Caki2 (cell line): ENCODE results near the gene RBX1. TPM values are rescaled to one million over a fixed set of nuclear protein-coding genes. Genes with fewer than 3 reads are reported as not detected.
"Not testable (repeated sequence)": the region's sequence is repeated elsewhere in the genome, so short reads cannot be mapped to it uniquely, and the experiment has no call there.

ENCODE experiments used
- DNase-seq: peaks from one replicate; pipeline ENCODE4 v3.0.0-alpha.2; 2015; ENCODE audit warnings: low read depth
- in situ Hi-C: cut with HindIII; loops from 2 replicates; pipeline ENCODE4 v1.10.0; 2016; ENCODE audit warnings: low sequenced_read_pairs, low pct_unique_long_range_greater_than_20kb, mixed read lengths
- total RNA-seq: library from RNA; depleted of rRNA; stranded (reverse); fragments of >200 nt; shearing (Covaris generic); gene quantifications from 2 replicates; pipeline ENCODE4 v1.2.3, GENCODE V29; 2014; ENCODE audit warnings: low replicate concordance; rRNA removed

Gene RBX1
- total RNA-seq = 76.9 and 79.4 TPM in 2 replicates

- DNase-seq = peak; percentile 98
- in situ Hi-C loops = no loop called here
Measured at GRCh38 chr22:40950962-40951794, at the start of gene RBX1. Gene RBX1, plus strand, starts transcription at chr22:40951378. Its CDS starts 21 bp downstream, at chr22:40951399.

DNA sequence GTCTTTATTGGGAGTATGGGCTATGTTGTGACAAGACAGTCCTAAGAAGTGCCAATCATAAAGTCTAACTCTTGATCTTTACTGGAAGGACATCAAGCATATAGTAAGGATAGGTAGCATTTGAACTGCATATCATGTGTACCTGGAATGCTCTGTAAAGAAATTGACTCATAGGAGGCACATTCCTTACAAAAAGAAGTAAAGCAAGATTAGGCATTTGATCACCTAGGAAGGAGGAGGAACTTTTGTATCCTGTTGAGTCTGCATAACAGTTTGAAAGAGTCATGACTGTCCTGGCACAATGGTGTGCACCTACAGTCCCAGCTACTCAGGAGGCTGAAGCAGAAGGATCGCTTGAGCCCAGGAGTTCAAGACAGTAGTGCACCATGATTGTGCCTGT lies 47.1 kb upstream of the RBX1 start:
- in situ Hi-C loops = no loop called here
- DNase-seq = no peak

- no peak for DNase-seq
- in situ Hi-C loops = no loop called here
Measured at GRCh38 chr22:40908895-40909294, 42.3 kb upstream of the RBX1 start.

DNA sequence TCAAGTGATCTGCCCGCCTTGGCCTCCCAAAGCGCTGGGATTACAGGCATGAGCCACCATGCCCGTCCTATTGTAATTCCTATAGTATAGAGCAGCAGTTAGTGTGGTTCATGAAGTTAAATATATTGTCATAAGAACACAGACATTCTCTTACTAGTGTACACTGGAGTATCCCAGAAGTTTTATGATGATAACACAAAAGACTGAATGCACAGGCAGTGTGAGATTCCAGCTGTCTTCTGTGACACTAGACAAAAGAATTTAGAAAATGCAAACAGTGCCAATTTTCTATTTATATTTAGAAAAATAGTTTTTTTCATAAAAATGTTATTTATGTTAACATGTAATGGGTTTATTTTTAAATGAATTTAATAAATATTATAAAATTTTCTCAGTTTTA lies 39.4 kb upstream of the RBX1 start:
- DNase-seq = no peak

DNA sequence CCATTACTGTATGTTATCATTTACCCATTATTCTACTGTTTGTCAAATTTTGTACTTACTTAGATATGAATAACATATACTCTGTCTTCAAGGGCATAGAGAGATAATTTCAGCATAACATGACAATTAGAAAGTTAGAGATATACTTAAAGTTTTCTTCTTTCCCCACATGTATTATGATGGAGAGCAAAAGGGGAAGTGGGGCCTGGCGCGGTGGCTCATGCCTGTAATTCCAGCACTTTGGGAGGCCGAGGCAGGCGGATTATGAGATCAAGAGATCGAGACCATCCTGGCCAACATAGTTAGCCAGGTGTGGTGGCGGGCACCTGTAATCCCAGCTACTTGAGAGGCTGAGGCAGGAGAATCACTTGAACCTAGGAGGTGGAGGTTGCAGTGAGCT lies 38.2 kb upstream of the RBX1 start:
- DNase-seq, in situ Hi-C loops: not testable (repeated sequence)

More for the DNA sequence above, 39.4 kb upstream of the RBX1 start:
- in situ Hi-C loops = no loop called here

DNA sequence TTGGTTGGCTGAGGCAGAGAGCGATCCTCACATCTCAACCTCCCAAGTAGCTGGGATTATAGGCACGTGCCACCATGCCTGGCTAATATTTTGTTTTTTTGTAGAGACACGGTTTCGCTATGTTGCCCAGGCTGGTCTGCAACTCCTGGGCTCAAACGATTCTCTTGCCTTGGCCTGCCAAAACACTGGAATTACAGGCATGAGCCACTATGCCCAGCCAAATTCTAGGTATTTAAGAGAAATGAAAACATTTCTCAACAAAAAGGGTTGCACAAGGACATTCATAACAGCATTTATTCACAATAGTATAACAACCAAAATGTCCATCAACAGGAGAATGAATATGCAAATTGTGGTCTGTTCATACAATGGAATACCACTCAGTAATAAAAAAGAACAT lies 31.7 kb upstream of the RBX1 start:
- in situ Hi-C loops = no loop called here
- DNase-seq = no peak

DNA sequence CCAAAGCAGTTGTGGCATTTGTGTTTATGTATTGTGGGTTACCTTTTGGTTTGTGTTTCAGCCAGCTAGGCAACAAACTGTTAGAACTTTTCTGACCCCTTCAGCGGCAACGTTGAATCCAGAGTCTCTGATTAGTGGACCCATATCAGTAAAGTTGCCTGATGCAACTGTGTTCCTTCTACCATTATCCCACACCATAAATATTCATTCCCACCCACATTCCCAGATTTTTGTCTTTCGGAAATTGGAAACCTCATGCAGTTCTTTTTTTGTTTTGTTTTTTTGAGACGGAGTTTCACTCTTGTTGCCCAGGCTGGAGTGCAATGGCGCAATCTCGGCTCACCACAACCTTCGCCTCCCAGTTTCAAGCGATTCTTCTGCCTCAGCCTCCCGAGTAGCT lies 30.7 kb upstream of the RBX1 start:
- DNase-seq = no peak
- in situ Hi-C loops = no loop called here

DNA sequence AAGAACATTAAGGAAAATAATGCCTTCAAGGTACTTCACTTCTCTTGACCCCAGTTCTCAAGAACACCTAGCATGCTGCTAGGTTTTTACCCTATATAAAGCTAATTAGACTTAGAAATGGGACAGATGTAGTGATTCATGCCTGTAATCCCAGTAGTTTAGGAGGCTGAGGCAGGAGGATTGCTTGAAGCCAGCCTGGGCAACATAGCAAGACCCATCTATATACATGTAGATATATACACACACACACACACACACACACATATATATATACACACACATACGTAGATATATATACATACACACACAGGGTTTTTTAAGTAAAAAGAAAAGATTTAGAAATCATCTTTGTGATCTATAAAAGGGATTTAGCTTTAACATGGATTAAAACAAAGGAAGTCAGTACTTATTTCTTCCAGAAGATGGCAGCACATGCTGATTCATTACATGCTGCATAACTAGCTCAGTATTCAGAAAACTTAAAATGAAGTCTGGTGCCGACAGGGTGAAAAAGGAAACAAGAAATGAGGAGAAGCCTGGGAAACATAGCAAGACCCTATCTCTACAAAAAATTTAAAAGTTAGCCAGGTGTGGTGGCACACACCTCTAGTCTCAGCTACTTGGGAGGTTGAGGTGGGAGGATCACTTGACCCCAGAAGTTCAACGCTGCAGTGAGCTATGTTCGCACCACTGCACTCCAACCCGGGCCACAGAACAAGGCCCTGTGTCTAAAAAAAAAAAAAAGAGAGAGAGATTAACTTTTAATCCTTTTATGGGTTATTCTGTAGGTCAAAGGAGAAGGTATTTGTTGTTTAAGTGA lies 28.5 kb upstream of the RBX1 start:
- DNase-seq = peak; percentile 38
- in situ Hi-C loops = no loop called here

- in situ Hi-C loops = no loop called here
- DNase-seq = no peak
Measured at GRCh38 chr22:40928657-40929056, 22.5 kb upstream of the RBX1 start.

DNA sequence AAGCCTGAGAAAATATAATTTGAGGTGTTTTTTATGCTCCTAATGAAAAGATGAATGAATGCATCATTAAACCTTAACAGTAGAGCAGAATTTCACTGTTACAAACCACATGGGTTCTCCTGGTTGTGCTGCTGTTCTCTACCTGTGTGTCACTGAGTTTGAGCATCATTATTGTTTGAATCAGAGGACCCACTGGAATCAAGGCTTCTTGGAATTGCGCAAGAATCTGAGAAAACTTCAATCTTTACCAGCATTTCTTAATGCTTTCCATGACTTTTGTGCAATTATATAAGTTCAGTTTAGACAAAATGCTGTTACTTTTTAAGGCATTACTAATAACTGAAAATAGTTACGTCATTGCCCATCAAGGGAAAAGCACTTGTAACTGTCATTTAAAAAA lies 18.8 kb upstream of the RBX1 start:
- in situ Hi-C loops = no loop called here
- DNase-seq = no peak

- DNase-seq = no peak
- in situ Hi-C loops = no loop called here
Measured at GRCh38 chr22:40939202-40939601, 12.0 kb upstream of the RBX1 start.

- in situ Hi-C loops = no loop called here
- DNase-seq = no peak
Measured at GRCh38 chr22:40951795-40952605, 822 bp downstream of the RBX1 start.

- DNase-seq = no peak
- in situ Hi-C loops = no loop called here
Measured at GRCh38 chr22:40953471-40953870, 2.3 kb downstream of the RBX1 start.

GRCh38 chr22:40954113-40954512 lies 2.9 kb downstream of the RBX1 start:
- DNase-seq = peak; percentile 21
- in situ Hi-C loops = no loop called here

DNA sequence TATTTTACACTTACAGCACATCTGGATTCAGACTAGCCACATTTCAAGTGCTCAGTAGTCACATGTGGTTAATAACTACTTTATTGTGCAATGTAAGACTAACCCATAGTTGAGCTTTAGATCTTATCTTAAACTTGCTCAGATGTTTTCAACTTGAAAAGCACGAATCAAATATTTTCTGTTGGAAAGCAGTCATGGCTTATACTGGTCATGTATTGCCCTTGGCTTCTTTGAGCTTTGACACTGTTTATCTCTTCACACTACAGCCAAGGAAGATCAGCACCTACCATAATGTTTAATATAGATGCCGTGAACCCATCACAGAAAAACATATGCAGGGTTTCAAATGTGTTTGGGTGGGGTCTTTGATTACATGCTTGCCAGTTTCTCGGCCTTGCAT lies 4.4 kb downstream of the RBX1 start:
- DNase-seq = no peak
- in situ Hi-C loops = no loop called here

GRCh38 chr22:40957601-40958000 lies 6.4 kb downstream of the RBX1 start:
- DNase-seq = no peak
- in situ Hi-C loops = no loop called here

GRCh38 chr22:40958299-40958698 lies 7.1 kb downstream of the RBX1 start:
- in situ Hi-C loops = no loop called here
- no peak for DNase-seq

GRCh38 chr22:40960145-40960544 lies 9.0 kb downstream of the RBX1 start:
- no peak for DNase-seq
- in situ Hi-C loops = loop anchor here (10.0 kb wide), 1 partner anchor 185 kb away; no protein-coding TSS in a partner anchor
